Smooth muscle cell (in vitro differentiated cells): ENCODE measurements around the gene SDR42E2. TPM values are rescaled to one million over a fixed set of nuclear protein-coding genes. Genes with fewer than 3 reads are reported as not detected.

Source experiments
- DNase-seq: peaks from one replicate; lab custom pipeline; 2025; ENCODE audit not compliant: unreplicated experiment; lab: John Stamatoyannopoulos, UW
- H2AFZ ChIP-seq: fragments of 200-600 bp; sonication (generic); 2 replicates; pipeline ENCODE4 v1.6.0; 2016; ENCODE audit warnings: antibody characterized with exemption, low read depth, mild to moderate bottlenecking
- H3F3A ChIP-seq: fragments of 200-600 bp; sonication (generic); 2 replicates; pipeline ENCODE4 v1.6.0; 2017; ENCODE audit warnings: antibody characterized with exemption, low read depth
- H3K27ac ChIP-seq: fragments of 200-600 bp; sonication (generic); 2 replicates; pipeline ENCODE4 v1.5.1; 2016; ENCODE audit warnings: low read depth, mild to moderate bottlenecking
- H3K27me3 ChIP-seq: fragments of 200-600 bp; sonication (generic); 2 replicates; pipeline ENCODE4 v1.6.1; 2016; ENCODE audit warnings: low read depth, mild to moderate bottlenecking
- H3K36me3 ChIP-seq: fragments of 200-600 bp; sonication (generic); 2 replicates; pipeline ENCODE4 v1.5.1; 2016; ENCODE audit warnings: low read depth
- H3K4me1 ChIP-seq: fragments of 200-600 bp; sonication (generic); 2 replicates; pipeline ENCODE4 v1.5.1; 2016; ENCODE audit warnings: low read depth
- H3K4me2 ChIP-seq: fragments of 200-600 bp; sonication (generic); 2 replicates; pipeline ENCODE4 v1.6.0; 2016; ENCODE audit warnings: mild to moderate bottlenecking
- H3K4me3 ChIP-seq: fragments of 200-600 bp; sonication (generic); 2 replicates; pipeline ENCODE4 v1.5.1; 2016; ENCODE audit warnings: mild to moderate bottlenecking
- H3K79me2 ChIP-seq: fragments of 200-600 bp; sonication (generic); 2 replicates; pipeline ENCODE4 v1.6.0; 2016; ENCODE audit warnings: low read depth, mild to moderate bottlenecking
- H3K9ac ChIP-seq: fragments of 200-600 bp; sonication (generic); 2 replicates; pipeline ENCODE4 v1.6.0; 2016; ENCODE audit warnings: low read depth
- H3K9me3 ChIP-seq: fragments of 200-600 bp; sonication (generic); replicated peaks from 2 replicates; pipeline ENCODE4 v1.5.1; 2016; ENCODE audit warnings: low read depth
- H4K20me1 ChIP-seq: fragments of 200-600 bp; sonication (generic); 2 replicates; pipeline ENCODE4 v1.6.0; 2016; ENCODE audit warnings: low read depth
- CTCF ChIP-seq: fragments of 200-600 bp; sonication (generic); IDR thresholded peaks from 2 replicates; pipeline ENCODE4 v1.5.1; 2017; ENCODE audit warnings: borderline replicate concordance, mild to moderate bottlenecking, antibody characterized with exemption; ENCODE audit not compliant: insufficient read depth, poor library complexity, severe bottlenecking
- WGBS: methylation state at CpG from one replicate; pipeline ENCODE4 v1.1.7; 2016; ENCODE audit warnings: low lambda C conversion rate; 5-methylcytosine and 5-hydroxymethylcytosine counted together
- polyA plus RNA-seq: library from polyadenylated mRNA; unstranded; fragments of >200 nt; fragmentation: Nextera tagmentation; extraction: Ambion mirVana; gene quantifications from 2 replicates; pipeline ENCODE4 v1.2.1, GENCODE V29; 2016
- total RNA-seq: library from RNA; depleted of rRNA; stranded (reverse); fragments of >200 nt; gene quantifications from 2 replicates; pipeline ENCODE4 v1.2.3, GENCODE V29; 2014

The SDR42E2 gene
- total and polyA plus RNA-seq, 2 experiments from 2014 or later, result 0.18 TPM; not detected in 1

- H3K27me3 ChIP-seq, result no peaks in the 10 kb centered on the region
- H3K79me2 ChIP-seq, result no peaks in the 10 kb centered on the region
- no peaks in the 10 kb centered on the region for H3K36me3 ChIP-seq
- H3F3A ChIP-seq, result no peaks in the 10 kb centered on the region
- no peak overlapping the region for H2AFZ ChIP-seq
- no peak for DNase-seq
- no peaks in the 10 kb centered on the region for H4K20me1 ChIP-seq
- no peak overlapping the region for H3K27ac ChIP-seq
- no peak overlapping the region for H3K4me2 ChIP-seq
- no peak overlapping the region for H3K9ac ChIP-seq
- H3K9me3 ChIP-seq, result no peaks in the 10 kb centered on the region
- TF ChIP-seq CTCF, result no peak
- 97% methylated on average over 9 of the region's 9 CpGs for whole genome bisulfite sequencing
- no peak overlapping the region for H3K4me3 ChIP-seq
- H3K4me1 ChIP-seq, result no peaks in the 10 kb centered on the region
Measured at GRCh38 chr16:22235839-22236745, 73.8 kb downstream of the SDR42E2 start.

- no peaks in the 10 kb centered on the region for H4K20me1 ChIP-seq
- H2AFZ ChIP-seq, result no peak overlapping the region
- no peak for TF ChIP-seq CTCF
- no peak overlapping the region for H3K27ac ChIP-seq
- no peaks in the 10 kb centered on the region for H3K9me3 ChIP-seq
- no peaks in the 10 kb centered on the region for H3K79me2 ChIP-seq
- H3K36me3 ChIP-seq, result no peaks in the 10 kb centered on the region
- DNase-seq, result no peak
- no peak overlapping the region for H3K9ac ChIP-seq
- 75% methylated on average over 14 of the region's 14 CpGs for WGBS
- no peak overlapping the region for H3K4me3 ChIP-seq
- H3F3A ChIP-seq, result no peaks in the 10 kb centered on the region
- H3K4me2 ChIP-seq, result no peak overlapping the region
- H3K4me1 ChIP-seq, result no peaks in the 10 kb centered on the region
- no peaks in the 10 kb centered on the region for H3K27me3 ChIP-seq
Measured at GRCh38 chr16:22239131-22239805, 77.0 kb downstream of the SDR42E2 start.

GRCh38 chr16:22240023-22240710 lies 77.9 kb downstream of the SDR42E2 start:
- TF ChIP-seq CTCF, result no peak
- Histone ChIP-seq H3F3A (no peaks in the 10 kb centered on the region), H3K4me3 (no peak overlapping the region), H3K27me3 (no peaks in the 10 kb centered on the region), H3K4me1 (no peaks in the 10 kb centered on the region), H2AFZ (no peak overlapping the region), H3K27ac (no peak overlapping the region), H3K79me2 (no peaks in the 10 kb centered on the region), H3K9me3 (no peaks in the 10 kb centered on the region), H3K9ac (no peak overlapping the region), H3K4me2 (no peak overlapping the region), H3K36me3 (no peaks in the 10 kb centered on the region), H4K20me1 (no peaks in the 10 kb centered on the region)
- WGBS, result 98% methylated on average over 3 of the region's 3 CpGs
- no peak for DNase-seq

Other genes starting within 250 kb of the SDR42E2 start
- 103 and 132 TPM in 2 replicates for gene UQCRC2, start 209.1 kb upstream of the SDR42E2 start, total RNA-seq
- 115 and 126 TPM in 2 replicates for gene UQCRC2, start 209.1 kb upstream of the SDR42E2 start, polyA plus RNA-seq
- gene PDZD9, start 161.4 kb upstream of the SDR42E2 start, total RNA-seq, result not detected in 2 replicates
- gene PDZD9, start 161.4 kb upstream of the SDR42E2 start, polyA plus RNA-seq, result 0.21 TPM in 1 of 2 replicates, not detected in the other
- 18.6 and 20.7 TPM in 2 replicates for gene MOSMO, start 154.4 kb upstream of the SDR42E2 start, total RNA-seq
- 2.8 and 4.8 TPM in 2 replicates for gene MOSMO, start 154.4 kb upstream of the SDR42E2 start, polyA plus RNA-seq
- not detected in 2 replicates for gene VWA3A, start 70.0 kb upstream of the SDR42E2 start, total RNA-seq
- gene VWA3A, start 70.0 kb upstream of the SDR42E2 start, polyA plus RNA-seq, result not detected in 2 replicates
- gene EEF2K, start 43.8 kb downstream of the SDR42E2 start, total RNA-seq, result 10.8 and 12.8 TPM in 2 replicates
- gene EEF2K, start 43.8 kb downstream of the SDR42E2 start, polyA plus RNA-seq, result 8.7 and 10.6 TPM in 2 replicates
- 29.1 and 31.2 TPM in 2 replicates for gene POLR3E, start 134.9 kb downstream of the SDR42E2 start, total RNA-seq
- gene POLR3E, start 134.9 kb downstream of the SDR42E2 start, polyA plus RNA-seq, result 13.9 and 21.2 TPM in 2 replicates
- gene CDR2, start 212.1 kb downstream of the SDR42E2 start, total RNA-seq, result 67.3 and 76.5 TPM in 2 replicates
- 47.4 and 52.5 TPM in 2 replicates for gene CDR2, start 212.1 kb downstream of the SDR42E2 start, polyA plus RNA-seq